ENCODE data around the gene NAV2. TPM values are rescaled to one million over a fixed set of nuclear protein-coding genes. Genes with fewer than 3 reads are reported as not detected.

Gene NAV2
- total and polyA plus RNA-seq, 2 experiments from 2014 or later = 26.0 to 45.0 TPM

GRCh38 chr11:19814421-19814820 lies 101.8 kb downstream of the NAV2 start:
- Mint-ChIP-seq H3K36me3 (ENCODE audit: low read depth) (peaks cover 6% of the 10 kb centered on the region; the same call in 1 of the 3 replicates), H3K27me3 (ENCODE audit: insufficient read depth, low read depth, poor library complexity) (peaks cover 15% of the 10 kb centered on the region), H3K4me3 (no peak overlapping the region), H3K27ac (peak overlapping the region; percentile 99), H3K4me1 (peaks cover 96% of the 10 kb centered on the region), H3K9me3 (no peaks in the 10 kb centered on the region; the same call in 2 of the 3 replicates)
- Histone ChIP-seq H3K27me3 (ENCODE audit: insufficient read depth) (no peaks in the 10 kb centered on the region), H3F3A (replicated peaks; ENCODE audit: low read depth) (peaks cover 20% of the 10 kb centered on the region), H3K4me1 (ENCODE audit: insufficient read depth) (peaks cover 70% of the 10 kb centered on the region), H3K4me2 (peak overlapping the region; percentile 1; the same call in 1 of the 2 replicates), H3K9me2 (ENCODE audit: insufficient read depth) (no peaks in the 10 kb centered on the region), H3K36me3 (ENCODE audit: insufficient read depth) (no peaks in the 10 kb centered on the region), H3K27ac (ENCODE audit: low read depth) (peak overlapping the region; percentile 96; the same call in 1 of the 2 replicates), H3K4me3 (no peak overlapping the region), H4K20me1 (replicated peaks; ENCODE audit: insufficient read depth) (no peaks in the 10 kb centered on the region), H2AFZ (no peak overlapping the region), H3K79me2 (replicated peaks; ENCODE audit: insufficient read depth) (peaks cover 66% of the 10 kb centered on the region)
- peak; percentile 68 for DNase-seq (ENCODE audit: low spot score)
- ATAC-seq = no peak
- TF ChIP-seq, protein P1, sequence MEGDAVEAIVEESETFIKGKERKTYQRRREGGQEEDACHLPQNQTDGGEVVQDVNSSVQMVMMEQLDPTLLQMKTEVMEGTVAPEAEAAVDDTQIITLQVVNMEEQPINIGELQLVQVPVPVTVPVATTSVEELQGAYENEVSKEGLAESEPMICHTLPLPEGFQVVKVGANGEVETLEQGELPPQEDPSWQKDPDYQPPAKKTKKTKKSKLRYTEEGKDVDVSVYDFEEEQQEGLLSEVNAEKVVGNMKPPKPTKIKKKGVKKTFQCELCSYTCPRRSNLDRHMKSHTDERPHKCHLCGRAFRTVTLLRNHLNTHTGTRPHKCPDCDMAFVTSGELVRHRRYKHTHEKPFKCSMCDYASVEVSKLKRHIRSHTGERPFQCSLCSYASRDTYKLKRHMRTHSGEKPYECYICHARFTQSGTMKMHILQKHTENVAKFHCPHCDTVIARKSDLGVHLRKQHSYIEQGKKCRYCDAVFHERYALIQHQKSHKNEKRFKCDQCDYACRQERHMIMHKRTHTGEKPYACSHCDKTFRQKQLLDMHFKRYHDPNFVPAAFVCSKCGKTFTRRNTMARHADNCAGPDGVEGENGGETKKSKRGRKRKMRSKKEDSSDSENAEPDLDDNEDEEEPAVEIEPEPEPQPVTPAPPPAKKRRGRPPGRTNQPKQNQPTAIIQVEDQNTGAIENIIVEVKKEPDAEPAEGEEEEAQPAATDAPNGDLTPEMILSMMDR (conservative IDR thresholded peaks at IDR 0.05; ENCODE audit: low read depth in 2 of 2) = peak; percentile 69 to 86
- TF ChIP-seq JUNB (IDR thresholded peaks at IDR 0.05; ENCODE audit: unreplicated experiment) = no peak

DNA sequence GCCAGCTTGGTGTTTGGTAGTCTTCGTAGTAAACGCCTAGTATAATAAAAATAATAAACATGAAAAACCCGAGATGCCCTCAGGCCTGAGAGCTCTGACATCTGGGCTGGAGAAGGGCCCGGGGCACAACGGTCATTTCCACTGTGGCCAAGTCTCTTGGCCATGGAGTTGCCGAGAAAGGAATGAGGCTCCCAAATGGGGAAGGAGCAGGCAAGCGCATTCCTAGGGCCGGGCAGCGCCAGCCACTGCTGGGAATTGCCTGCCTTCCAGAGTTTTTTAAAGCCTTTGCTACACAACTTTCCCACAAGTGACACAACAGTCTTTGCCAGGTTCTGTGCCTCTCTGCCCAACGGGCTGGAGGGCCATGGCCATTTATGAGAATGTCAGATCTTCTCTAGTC lies 103.4 kb downstream of the NAV2 start:
- Histone ChIP-seq H3F3A (replicated peaks; ENCODE audit: low read depth) (peaks cover 22% of the 10 kb centered on the region), H3K27me3 (ENCODE audit: insufficient read depth) (no peaks in the 10 kb centered on the region), H4K20me1 (replicated peaks; ENCODE audit: insufficient read depth) (no peaks in the 10 kb centered on the region), H3K36me3 (ENCODE audit: insufficient read depth) (no peaks in the 10 kb centered on the region), H3K4me1 (ENCODE audit: insufficient read depth) (peaks cover 62% of the 10 kb centered on the region), H3K4me2 (peak overlapping the region; percentile 29), H3K27ac (ENCODE audit: low read depth) (peak overlapping the region; percentile 96), H3K4me3 (peak overlapping the region; percentile 13), H3K79me2 (replicated peaks; ENCODE audit: insufficient read depth) (peaks cover 66% of the 10 kb centered on the region), H2AFZ (no peak overlapping the region), H3K9me2 (ENCODE audit: insufficient read depth) (no peaks in the 10 kb centered on the region)
- ATAC-seq = no peak
- Mint-ChIP-seq H3K4me3 (peak overlapping the region; percentile 51), H3K27me3 (ENCODE audit: insufficient read depth, low read depth, poor library complexity) (peaks cover 15% of the 10 kb centered on the region), H3K9me3 (no peaks in the 10 kb centered on the region; the same call in 2 of the 3 replicates), H3K36me3 (ENCODE audit: low read depth) (peaks cover 15% of the 10 kb centered on the region), H3K27ac (peak overlapping the region; percentile 99), H3K4me1 (peaks cover 95% of the 10 kb centered on the region)
- DNase-seq (ENCODE audit: low spot score) = peak; percentile 28
- TF ChIP-seq, protein P2, sequence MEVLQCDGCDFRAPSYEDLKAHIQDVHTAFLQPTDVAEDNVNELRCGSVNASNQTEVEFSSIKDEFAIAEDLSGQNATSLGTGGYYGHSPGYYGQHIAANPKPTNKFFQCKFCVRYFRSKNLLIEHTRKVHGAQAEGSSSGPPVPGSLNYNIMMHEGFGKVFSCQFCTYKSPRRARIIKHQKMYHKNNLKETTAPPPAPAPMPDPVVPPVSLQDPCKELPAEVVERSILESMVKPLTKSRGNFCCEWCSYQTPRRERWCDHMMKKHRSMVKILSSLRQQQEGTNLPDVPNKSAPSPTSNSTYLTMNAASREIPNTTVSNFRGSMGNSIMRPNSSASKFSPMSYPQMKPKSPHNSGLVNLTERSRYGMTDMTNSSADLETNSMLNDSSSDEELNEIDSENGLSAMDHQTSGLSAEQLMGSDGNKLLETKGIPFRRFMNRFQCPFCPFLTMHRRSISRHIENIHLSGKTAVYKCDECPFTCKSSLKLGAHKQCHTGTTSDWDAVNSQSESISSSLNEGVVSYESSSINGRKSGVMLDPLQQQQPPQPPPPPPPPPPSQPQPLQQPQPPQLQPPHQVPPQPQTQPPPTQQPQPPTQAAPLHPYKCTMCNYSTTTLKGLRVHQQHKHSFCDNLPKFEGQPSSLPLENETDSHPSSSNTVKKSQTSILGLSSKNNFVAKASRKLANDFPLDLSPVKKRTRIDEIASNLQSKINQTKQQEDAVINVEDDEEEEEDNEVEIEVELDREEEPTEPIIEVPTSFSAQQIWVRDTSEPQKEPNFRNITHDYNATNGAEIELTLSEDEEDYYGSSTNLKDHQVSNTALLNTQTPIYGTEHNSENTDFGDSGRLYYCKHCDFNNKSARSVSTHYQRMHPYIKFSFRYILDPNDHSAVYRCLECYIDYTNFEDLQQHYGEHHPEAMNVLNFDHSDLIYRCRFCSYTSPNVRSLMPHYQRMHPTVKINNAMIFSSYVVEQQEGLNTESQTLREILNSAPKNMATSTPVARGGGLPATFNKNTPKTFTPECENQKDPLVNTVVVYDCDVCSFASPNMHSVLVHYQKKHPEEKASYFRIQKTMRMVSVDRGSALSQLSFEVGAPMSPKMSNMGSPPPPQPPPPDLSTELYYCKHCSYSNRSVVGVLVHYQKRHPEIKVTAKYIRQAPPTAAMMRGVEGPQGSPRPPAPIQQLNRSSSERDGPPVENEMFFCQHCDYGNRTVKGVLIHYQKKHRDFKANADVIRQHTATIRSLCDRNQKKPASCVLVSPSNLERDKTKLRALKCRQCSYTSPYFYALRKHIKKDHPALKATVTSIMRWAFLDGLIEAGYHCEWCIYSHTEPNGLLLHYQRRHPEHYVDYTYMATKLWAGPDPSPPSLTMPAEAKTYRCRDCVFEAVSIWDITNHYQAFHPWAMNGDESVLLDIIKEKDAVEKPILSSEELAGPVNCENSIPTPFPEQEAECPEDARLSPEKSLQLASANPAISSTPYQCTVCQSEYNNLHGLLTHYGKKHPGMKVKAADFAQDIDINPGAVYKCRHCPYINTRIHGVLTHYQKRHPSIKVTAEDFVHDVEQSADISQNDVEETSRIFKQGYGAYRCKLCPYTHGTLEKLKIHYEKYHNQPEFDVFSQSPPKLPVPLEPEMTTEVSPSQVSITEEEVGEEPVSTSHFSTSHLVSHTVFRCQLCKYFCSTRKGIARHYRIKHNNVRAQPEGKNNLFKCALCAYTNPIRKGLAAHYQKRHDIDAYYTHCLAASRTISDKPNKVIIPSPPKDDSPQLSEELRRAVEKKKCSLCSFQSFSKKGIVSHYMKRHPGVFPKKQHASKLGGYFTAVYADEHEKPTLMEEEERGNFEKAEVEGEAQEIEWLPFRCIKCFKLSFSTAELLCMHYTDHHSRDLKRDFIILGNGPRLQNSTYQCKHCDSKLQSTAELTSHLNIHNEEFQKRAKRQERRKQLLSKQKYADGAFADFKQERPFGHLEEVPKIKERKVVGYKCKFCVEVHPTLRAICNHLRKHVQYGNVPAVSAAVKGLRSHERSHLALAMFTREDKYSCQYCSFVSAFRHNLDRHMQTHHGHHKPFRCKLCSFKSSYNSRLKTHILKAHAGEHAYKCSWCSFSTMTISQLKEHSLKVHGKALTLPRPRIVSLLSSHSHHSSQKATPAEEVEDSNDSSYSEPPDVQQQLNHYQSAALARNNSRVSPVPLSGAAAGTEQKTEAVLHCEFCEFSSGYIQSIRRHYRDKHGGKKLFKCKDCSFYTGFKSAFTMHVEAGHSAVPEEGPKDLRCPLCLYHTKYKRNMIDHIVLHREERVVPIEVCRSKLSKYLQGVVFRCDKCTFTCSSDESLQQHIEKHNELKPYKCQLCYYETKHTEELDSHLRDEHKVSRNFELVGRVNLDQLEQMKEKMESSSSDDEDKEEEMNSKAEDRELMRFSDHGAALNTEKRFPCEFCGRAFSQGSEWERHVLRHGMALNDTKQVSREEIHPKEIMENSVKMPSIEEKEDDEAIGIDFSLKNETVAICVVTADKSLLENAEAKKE (CRISPR knock-in tag; IDR thresholded peaks at IDR 0.05) = 0 out of 2 replicates have a peak, but pooled peaks have one; percentile 1
- TF ChIP-seq ETS1 (IDR thresholded peaks at IDR 0.05) = no peak
- TF ChIP-seq ZNF114 (CRISPR knock-in tag; IDR thresholded peaks at IDR 0.05) = peak; percentile 46; the same call in 1 of the 2 replicates

All from GM23338 (cell line).